Stimulated activated naive CD4-positive, alpha-beta T cell (primary cell): ENCODE measurements around the gene INHBE.
A peak's percentile ranks its signal among the peaks of the same experiment; 100 is the strongest.
"Not testable (repeated sequence)": the region's sequence is repeated elsewhere in the genome, so short reads cannot be mapped to it uniquely, and the experiment has no call there.

Experiments used
- DNase-seq, 6 experiments: peaks; one replicate each; lab custom pipeline; 2025; lab: John Stamatoyannopoulos, UW

The INHBE gene

DNA sequence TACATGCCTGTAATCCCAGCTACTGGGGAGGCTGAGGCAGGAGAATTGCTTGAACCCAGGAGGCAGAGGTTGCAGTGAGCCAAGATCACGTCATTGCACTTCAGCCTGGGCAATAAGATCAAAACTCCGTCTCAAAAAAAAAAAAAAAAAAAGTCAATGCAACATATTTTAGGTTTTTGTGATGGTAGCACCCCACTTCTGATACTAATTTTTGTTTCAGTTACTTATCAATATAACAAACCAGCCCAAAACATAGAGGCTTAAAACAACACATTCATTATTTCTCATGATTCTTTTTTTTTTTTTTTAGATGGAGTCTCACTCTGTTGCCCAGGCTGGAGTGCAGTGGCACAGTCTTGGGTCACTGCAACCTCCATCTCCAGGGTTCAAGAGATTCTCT, 13.7 kb upstream of the INHBE start:
- not testable (repeated sequence) for DNase-seq

DNA sequence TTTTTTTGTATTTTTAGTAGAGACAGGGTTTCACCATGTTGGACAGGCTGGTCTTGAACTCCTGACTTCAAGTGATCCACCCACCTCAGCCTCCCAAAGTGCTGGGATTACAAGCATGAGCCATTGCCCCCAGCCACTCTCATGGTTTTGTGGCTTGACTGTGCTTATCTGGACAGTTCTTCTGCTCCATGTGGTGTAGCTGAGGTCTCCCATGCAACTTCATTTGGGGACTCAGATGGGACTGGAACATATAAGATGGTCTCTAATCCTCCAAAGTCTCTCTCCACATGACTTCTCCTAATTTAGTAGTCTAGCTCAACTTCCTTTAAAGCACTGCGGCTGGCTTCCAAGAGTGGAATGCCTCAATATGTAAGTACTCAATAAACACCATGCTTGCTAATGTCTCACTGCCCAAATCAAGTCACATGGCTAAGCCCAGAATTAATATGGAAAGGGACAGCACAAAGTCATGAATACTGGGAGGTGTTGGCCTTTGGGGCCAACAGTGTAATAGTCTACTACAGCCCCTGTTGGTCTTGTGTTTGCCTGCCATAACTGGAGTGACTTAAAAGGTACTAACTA, 13.2 kb upstream of the INHBE start:
- no peak for DNase-seq

DNA sequence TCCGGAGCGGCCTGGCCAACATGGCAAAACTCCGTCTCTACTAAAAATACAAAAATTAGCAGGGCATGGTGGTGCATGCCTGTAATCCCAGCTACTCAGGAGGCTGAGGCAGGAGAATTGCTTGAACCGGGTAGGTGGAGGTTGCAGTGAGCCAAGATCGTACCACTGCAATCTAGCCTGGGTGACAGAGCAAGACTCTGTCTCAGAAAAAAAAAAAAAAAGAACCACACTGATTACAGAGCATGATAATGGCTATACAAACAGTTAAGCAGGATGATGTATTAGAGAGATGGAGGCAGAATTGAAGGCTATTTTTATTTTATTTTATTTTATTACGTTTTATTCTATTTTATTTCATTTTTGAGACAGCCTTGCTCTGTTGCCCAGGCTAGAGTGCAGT, 10.8 kb upstream of the INHBE start:
- not testable (repeated sequence) for DNase-seq

- no peak for DNase-seq
Measured at GRCh38 chr12:57444744-57445143, 10.4 kb upstream of the INHBE start.

- no peak for DNase-seq
Measured at GRCh38 chr12:57446292-57446960, 8.7 kb upstream of the INHBE start.

DNA sequence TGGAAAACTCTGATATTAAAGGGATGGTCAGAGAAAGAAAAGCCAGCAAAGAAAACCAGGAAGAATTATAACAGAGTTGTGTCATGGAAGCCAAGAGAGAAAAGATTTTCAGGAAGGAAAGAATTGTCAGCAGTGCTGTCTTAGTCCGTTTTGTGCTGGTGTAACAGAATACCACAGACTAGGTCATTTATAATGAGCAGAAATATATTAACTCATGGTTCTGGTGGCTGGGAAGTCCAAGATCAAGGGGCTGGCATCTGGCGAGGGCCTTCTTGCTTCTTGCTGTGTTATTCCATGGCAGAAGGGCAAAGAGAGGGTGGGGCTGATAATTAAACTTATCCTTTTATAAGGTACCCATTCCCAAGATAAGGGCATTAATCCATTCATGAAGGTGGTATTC, 6.4 kb upstream of the INHBE start:
- DNase-seq = no peak

- DNase-seq = no peak
Measured at GRCh38 chr12:57449375-57449774, 5.7 kb upstream of the INHBE start.

DNA sequence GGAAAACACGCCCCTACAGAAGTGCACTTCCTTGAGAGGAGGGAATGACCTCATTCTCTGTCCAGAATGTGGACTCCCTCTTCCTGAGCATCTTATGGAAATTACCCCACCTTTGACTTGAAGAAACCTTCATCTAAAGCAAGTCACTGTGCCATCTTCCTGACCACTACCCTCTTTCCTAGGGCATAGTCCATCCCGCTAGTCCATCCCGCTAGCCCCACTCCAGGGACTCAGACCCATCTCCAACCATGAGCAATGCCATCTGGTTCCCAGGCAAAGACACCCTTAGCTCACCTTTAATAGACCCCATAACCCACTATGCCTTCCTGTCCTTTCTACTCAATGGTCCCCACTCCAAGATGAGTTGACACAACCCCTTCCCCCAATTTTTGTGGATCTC, 5.0 kb upstream of the INHBE start:
- no peak for DNase-seq

GRCh38 chr12:57451233-57451778, 3.8 kb upstream of the INHBE start:
- DNase-seq = no peak

DNA sequence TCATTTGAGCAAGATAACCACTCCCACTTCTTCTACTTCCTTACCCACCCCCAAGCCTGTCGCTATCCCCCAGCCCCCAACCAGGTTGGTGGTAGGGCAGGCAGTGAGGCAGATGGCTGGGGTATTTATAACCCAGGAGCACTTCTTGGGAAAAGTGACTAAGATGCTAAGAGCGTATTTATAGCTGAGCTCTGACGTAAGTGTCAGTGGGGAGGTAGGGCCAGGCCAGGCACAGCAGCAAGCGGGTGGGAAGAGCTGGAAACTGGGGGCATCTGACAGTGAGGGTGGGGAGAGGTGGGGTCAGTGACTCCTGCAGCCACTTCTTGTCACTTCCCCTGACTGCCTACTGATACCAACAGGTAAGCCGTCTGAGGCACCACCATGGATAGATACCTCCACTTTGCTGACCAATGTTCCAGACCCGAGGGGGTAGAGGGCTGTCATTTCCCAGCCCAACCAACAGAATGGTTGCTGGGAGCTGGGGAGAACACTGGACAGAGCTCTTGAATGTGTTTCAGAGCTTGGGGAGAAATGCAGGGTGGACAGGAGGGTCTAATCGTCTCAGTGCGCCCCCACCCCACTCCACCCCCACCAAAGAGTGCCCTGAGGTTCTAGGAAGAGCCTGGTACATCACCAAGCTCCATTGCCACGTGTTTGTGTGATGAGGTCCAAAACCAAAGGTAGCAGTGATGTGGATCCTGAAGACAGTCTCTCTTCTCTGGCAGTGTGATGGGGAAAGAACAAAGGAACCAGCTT, 2.7 kb upstream of the INHBE start:
- DNase-seq = no peak

DNA sequence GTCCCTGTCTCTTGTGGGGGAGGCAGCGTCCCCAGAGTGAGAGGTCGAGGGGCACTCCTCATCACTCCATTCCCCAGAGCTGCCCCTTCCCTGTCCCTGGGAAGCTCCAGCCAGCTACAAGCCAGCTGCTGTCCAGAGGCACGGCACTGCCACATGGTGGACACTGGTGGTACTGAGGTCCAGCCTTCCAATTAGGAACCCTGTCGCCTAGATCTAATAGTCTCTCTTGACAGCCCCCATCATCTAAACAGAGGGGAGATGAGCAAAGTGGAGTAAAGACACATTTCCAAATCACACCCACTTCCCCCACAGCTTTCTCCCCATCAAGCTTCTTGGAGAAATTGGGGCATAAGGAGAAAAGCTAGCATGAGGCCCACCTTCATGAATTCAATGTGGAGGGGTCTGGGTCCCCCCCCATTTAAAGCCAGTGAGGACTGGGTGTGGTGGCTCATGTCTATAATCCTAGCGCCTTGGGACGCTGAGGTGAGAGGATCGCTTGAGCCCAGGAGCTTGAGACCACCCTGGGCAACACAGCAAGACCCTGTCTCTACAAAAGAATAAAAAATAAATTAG, 2.1 kb upstream of the INHBE start:
- peak in 1 of 6 experiments; percentile 6 for DNase-seq

- DNase-seq = no peak
Measured at GRCh38 chr12:57454213-57454565, 918 bp upstream of the INHBE start.

- peak in 2 of 6 experiments; percentile 32 to 44 for DNase-seq
Measured at GRCh38 chr12:57455374-57456144, 452 bp downstream of the INHBE start.

- peak in 5 of 6 experiments; percentile 22 to 53 (median 29) for DNase-seq
Measured at GRCh38 chr12:57456145-57456700, 1.1 kb downstream of the INHBE start.

GRCh38 chr12:57456737-57457490, 1.8 kb downstream of the INHBE start:
- no peak for DNase-seq

GRCh38 chr12:57458665-57459054, 3.6 kb downstream of the INHBE start:
- no peak for DNase-seq

GRCh38 chr12:57459055-57459749, 4.1 kb downstream of the INHBE start:
- peak; percentile 85 to 95 (median 88) for DNase-seq

- DNase-seq = no peak
Measured at GRCh38 chr12:57459750-57460467, 4.8 kb downstream of the INHBE start, which contains the start of gene GLI1. Gene GLI1, plus strand, starts transcription at chr12:57459785. Its CDS starts 3,907 bp downstream, at chr12:57463692.

- DNase-seq = peak in 3 of 6 experiments; percentile 8 to 24 (median 24)
Measured at GRCh38 chr12:57460468-57460784, 5.3 kb downstream of the INHBE start.
